ENCODE results near the gene KIRREL2.
"Not testable (repeated sequence)": the region's sequence is repeated elsewhere in the genome, so short reads cannot be mapped to it uniquely, and the experiment has no call there.

Gene KIRREL2

DNA sequence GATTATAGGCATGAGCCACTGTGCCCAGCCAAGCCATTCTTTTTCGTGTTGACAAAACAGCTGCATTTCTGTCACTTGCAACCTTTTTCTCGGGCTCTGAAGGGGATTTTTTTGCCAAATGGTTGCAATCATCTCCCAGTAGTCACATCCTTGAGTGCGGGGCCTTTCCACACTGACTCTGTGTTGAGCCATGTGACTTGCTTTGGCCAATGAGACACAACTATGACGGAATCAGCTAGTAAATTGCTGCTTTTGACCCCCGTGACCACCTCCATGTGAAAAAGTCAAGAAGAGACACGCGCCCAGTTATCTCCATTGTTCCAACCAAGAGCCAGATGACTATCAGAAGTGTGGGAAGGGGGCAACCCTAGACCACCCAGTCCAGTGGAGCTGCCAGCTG lies 22.7 kb upstream of the KIRREL2 start:
- no peak for DNase-seq
- TF ChIP-seq GATA1 (IDR thresholded peaks at IDR 0.05; ENCODE audit: low read depth, low read length) (no peak), POLR2A (IDR thresholded peaks at IDR 0.05; ENCODE audit: low read length) (no peak)

DNA sequence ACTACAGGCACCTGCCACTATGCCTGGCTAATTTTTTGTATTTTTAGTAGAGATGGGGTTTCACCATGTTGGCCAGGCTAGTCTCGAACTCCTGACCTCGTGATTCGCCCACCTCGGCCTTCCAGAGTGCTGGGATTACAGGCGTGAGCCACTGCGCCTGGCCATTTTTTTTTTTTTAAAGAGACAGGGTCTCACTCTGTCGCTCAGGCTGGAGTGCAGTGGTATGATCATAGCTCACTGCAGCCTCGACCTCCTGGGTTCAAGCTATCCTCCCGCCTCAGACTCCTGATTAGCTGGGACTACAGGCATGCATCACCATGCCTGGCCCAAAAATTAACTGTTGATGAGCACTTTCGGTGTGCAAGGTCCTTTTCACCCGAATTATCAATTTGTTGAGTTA lies 20.6 kb upstream of the KIRREL2 start:
- DNase-seq = not testable (repeated sequence)

DNA sequence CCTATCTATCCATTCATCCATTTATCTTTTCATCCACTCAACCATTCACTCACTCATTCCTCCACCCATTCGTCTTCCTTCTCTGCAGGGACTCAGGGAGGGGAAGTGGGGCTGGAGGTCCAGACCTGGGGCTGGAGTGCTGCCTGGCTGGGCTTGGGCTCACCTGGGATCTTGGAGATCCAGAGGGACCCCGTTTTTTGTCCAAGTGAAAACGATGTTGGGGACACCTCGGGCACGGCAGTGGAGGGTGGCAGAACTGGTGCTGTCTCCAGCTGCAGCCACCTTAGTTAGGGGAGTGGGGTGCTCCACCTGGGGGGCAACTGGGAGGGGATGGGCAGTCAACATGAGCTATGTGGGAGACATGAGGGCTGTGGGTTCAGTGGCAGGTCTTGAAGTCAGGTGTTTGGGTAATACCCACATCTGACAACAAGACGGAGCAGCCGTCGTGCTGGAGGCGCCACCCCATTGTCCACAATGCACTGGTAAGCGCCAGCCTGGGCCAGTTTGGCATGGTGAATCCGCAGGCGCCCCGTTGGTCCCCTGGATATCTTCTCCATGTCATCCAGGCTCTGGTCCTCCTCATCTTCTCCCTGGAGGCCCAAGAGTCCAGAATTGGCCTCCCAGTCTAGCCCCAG lies 14.6 kb upstream of the KIRREL2 start:
- TF ChIP-seq GATA1 (IDR thresholded peaks at IDR 0.05; ENCODE audit: low read depth, low read length) (no peak), POLR2A (IDR thresholded peaks at IDR 0.05; ENCODE audit: low read length) (no peak)
- no peak for DNase-seq

DNA sequence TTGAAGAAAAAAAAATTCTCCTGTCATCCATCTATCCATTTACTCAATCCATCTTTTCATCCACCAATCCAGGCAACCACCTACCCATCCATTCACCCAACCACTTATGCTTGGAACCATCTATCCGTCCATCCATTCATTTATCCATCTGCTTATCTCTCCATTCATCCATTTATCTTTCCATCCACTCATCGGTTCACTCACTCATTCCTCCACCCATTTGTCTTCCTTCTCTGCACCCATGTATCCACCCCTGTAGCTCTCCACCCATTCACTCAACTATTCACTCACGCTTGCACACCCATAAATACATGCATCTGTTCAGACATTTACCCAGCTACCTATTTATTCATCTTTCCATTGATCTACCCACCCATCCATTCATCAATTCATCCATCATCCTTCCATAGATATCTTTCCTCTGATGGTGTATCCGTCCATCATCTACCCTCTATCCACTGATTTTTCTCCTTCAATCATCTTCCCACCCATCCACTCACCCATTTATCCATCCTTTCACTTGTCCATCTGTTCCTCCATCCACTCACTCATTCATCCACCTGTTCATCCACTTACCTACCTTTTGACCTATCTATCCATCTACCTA lies 13.9 kb upstream of the KIRREL2 start:
- no peak for DNase-seq
- TF ChIP-seq GATA1 (IDR thresholded peaks at IDR 0.05; ENCODE audit: low read depth, low read length) = no peak
- TF ChIP-seq POLR2A (IDR thresholded peaks at IDR 0.05; ENCODE audit: low read length) = no peak

DNA sequence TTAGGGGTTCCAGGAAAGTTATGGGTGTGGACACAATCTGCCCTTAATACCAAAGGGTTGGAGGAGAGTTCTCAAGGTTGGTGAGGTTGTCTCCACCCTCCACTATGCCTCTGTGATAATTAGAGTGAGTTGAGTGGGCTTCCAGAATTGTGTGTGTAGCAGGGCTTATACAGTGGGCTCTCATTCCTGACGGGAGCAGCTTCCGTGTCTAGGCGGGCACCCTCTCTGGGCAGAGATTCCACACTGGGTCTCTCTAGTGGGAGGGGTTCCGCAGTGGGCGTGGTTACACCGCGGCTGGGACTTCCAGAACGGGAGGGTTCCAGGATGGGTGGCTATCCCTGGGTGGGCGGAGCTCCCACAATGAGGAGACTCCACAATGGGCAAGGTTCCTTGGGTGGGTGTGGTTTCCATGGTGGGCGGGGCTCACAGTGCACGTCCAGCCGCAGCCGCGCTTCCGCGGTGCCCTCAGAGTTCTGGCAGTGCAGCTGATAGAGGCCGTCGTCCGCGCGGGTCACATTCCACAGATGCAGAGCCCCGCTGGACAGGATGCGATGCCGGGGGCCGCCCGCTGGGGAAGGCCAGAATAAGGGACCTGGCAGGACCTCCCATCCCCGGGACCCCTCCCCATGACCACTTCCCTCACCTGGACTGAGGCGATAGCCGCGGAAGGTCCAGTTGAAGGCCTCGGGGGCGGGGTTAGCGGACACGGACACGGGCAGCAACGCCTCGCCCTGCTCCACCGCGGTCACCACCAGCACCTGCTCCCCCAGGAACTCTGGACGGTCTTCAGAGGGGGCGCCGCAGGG lies 12.8 kb upstream of the KIRREL2 start:
- DNase-seq = no peak
- no peak for TF ChIP-seq GATA1 (IDR thresholded peaks at IDR 0.05; ENCODE audit: low read depth, low read length)
- no peak for TF ChIP-seq POLR2A (IDR thresholded peaks at IDR 0.05; ENCODE audit: low read length)

DNA sequence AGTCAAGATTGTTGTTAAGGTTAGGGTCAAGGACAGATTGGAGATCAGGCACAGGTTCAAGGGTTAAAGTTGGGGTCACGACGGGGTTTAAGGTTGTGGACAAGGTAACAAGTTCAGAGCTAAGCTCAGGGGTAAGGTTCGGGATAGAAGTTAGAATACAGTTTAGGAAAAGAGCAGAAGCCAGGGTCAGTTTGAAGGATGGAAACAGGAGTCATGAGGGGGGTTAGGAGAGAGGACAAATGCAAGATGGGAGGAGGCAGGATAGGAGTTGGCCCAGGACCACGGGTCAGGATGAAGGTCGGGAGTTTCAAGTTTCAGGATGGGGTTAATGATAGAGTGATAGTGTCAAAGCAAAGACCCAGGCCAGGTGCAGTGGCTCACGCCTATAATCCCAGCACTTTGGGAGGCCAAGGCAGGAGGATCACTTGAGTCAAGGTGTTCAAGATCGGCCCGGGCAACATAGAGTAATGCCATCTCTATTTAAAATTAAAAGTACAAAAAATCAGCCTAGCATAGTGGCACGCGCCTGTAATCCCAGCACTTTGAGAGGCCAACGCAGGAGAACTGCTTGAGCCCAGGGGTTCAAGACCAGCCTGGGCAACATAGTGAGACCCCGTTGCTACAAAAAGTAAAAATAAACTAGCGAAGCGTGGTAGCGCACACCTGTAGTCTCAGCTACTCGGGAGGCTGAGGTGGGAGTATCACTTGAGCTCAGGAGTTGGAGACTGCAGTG lies 12.1 kb upstream of the KIRREL2 start:
- DNase-seq = no peak
- no peak for TF ChIP-seq POLR2A (IDR thresholded peaks at IDR 0.05; ENCODE audit: low read length)
- TF ChIP-seq GATA1 (IDR thresholded peaks at IDR 0.05; ENCODE audit: low read depth, low read length) = no peak

DNA sequence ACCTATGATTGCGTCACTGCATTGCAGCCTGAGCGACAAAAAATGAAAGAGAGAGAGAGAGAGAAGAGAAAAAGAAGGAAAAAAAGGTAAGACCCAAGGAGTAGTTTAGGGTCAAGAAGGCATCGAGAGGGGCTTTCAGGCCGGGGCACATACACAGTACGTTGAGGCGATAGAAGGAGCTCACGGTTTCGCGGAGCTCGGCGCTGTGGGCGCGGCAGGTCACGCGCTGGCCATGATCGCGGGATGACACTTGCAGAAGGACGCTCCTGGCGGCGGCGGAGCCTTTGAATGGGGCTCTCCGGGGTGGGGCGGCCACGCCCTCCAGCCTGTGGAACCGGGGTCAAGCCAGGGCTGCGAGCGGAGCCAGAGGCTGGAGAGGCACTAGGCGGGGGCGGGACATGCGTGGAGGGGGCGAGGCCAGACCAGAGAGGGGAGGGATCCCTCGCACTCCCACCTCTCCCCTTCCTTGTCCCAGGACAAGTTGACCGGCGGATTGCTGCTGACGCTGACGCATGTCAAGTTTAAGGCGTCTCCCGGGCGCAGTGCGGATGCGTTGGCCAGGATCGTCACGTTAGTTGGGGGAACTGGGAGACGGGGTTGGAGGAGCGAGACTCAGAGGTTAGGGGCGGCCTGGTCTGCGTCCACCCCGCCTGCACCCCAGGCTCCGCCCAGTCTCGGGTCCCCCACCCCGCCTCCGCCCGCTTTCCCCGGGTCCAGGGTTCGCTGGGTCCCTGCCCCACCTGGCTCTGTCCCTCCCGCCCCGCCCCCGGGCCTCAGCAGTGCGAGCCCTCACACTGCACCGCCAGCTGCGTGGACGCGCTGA lies 11.3 kb upstream of the KIRREL2 start:
- TF ChIP-seq POLR2A (IDR thresholded peaks at IDR 0.05; ENCODE audit: low read length) (no peak), GATA1 (IDR thresholded peaks at IDR 0.05; ENCODE audit: low read depth, low read length) (no peak)

DNA sequence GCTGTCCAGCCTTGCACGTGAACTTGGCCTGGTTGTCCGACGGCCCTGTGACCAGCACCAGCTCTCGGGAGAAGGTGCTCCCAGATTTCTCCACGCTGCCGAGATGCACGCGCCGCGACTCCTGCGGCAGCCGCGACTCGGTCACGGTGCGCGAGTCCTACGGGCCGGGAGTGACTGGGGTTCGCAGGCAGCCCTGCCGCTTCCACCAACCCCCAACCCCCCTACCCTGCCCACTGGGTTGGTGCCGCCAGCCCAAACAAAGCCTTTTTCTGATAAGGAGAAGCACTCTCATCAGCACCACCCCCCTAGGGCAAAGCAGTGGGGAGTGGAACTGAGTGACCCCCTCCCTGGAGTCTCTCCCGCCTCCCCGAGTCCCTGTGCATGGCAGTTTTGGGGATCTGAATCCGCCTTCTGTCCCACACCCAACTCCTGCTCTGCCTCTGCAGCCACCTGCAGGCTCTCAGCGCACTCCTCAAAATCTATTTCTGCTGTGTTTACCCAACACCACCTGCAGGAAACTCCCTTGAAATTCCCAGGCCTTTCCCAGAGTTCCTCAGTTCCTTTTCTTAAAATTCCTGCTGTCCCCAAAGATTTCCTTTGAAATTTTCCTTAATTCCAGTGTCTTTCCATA lies 10.6 kb upstream of the KIRREL2 start:
- TF ChIP-seq POLR2A (IDR thresholded peaks at IDR 0.05; ENCODE audit: low read length) = no peak
- no peak for TF ChIP-seq GATA1 (IDR thresholded peaks at IDR 0.05; ENCODE audit: low read depth, low read length)
- DNase-seq = no peak

More for the DNA sequence above, 11.3 kb upstream of the KIRREL2 start:
- DNase-seq = peak; percentile 42 to 49

DNA sequence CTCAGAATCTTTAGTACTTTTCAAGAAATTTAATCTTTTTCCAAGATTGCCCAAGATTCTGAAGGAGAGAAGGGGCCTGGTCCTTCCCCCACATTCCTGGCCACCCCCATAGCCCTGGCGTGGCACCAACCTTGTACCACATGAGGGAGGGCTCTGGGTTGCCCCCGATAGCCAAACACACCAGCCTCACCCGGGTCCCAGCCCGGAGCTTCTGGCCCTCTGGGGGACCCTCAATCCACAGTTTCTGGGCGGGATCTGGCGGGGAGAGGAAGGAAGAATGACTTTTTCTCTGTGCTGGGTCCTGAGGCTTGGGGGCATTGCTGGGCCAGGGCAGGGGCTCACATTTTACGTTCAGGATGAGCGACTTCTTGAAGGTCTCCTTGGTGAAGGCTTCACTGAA lies 8.8 kb upstream of the KIRREL2 start:
- TF ChIP-seq GATA1 (IDR thresholded peaks at IDR 0.05; ENCODE audit: low read depth, low read length) = no peak
- TF ChIP-seq POLR2A (IDR thresholded peaks at IDR 0.05; ENCODE audit: low read length) = no peak
- no peak for DNase-seq

DNA sequence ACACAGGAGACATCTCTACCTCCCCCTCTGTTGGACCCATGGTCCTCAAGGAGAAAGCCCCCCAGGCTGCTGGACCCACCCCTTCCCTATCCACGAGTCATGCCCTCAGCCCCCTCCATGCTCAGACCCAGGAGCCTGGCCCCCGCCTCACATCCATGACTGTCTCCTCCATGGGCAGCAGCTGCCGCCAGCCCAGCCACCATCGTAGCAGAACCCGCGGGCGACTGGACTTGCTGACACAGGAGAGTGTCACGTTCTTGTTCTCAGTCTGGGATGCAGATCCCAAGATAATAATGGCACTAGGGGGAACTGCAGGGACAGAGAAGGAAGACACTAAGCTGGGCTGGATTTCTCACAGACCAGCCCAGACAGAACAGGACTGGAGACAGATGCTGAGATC lies 8.2 kb upstream of the KIRREL2 start:
- no peak for DNase-seq
- TF ChIP-seq POLR2A (IDR thresholded peaks at IDR 0.05; ENCODE audit: low read length) (no peak), GATA1 (IDR thresholded peaks at IDR 0.05; ENCODE audit: low read depth, low read length) (no peak)

DNA sequence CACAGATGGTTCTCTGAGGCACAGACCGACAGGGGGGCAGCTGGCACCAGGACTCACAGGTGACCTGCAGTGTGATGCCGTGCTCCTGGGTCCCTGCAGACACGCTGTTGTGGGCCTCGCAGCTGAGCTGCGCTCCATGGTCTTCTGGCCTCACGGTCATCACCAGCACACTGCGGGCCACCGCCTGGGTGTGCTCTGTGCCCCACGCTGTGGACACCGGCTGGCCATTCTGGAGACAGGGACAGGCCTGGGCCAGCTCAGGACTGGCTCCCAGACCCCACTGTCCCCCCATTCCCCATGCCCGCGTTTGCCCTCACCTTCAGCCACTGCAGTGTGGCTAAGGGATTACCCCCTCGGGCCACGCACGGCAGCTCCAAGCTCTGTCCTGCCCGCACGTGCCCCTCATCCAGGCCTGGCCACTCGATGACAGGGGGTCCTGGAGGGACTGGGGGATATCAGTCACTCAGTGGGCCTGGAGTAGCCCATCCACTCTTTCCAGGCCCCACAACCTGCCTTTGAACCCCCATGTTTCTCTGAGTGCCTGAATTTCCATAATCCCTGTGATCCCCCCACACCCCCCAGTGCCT lies 7.7 kb upstream of the KIRREL2 start:
- DNase-seq = no peak
- no peak for TF ChIP-seq POLR2A (IDR thresholded peaks at IDR 0.05; ENCODE audit: low read length)
- TF ChIP-seq GATA1 (IDR thresholded peaks at IDR 0.05; ENCODE audit: low read depth, low read length) = no peak

DNA sequence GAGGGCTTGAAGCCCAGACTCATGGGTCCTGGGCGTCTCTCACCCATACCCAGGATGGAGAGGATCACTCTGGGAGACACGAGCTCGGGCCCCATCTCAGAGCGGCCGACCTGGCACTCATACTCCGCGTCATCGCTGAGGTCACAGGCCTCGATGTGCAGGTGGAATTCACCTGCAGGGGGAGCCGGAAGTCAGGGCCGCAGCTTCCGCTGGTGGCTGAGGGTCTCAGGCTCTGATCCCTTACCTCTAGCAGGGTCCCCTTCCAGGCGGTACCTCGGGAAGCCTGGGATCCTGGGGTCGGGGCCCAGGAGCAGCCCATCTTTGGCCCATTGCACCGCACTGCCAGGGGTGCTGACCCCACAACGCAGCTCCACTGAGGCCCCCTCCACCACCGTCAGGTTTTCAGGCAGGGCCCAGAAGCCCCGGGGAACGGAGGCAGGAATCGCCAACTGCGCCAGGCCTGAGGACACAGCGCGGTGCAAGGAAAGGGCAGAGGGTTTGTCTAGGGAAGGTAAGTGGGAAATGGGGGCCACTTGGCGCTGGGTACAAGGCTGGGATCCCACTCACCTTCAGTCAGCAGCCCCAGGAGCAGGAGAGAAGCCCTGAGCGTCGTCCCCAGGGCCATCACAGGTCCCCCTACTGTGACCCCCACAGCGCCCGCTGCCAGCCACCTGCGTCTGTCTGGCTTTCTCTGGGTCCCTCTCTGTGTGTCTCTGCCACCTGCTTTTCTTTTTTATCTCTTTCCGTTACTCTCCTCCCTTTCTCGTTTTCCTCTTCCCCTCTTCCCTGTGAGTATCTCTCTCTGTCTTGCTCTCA lies 5.3 kb upstream of the KIRREL2 start:
- no peak for DNase-seq

More for the DNA sequence above, 5.3 kb upstream of the KIRREL2 start:
- TF ChIP-seq GATA1 (IDR thresholded peaks at IDR 0.05; ENCODE audit: low read depth, low read length) (no peak), POLR2A (IDR thresholded peaks at IDR 0.05; ENCODE audit: low read length) (no peak)

Measured in erythroblast (primary cell).